HG02973 (cell line): ENCODE measurements around the gene PLEKHA5.
"Not testable (repeated sequence)": the region's sequence is repeated elsewhere in the genome, so short reads cannot be mapped to it uniquely, and the experiment has no call there.

Source experiments
- ATAC-seq: cut with Tn5 transposase; IDR thresholded peaks from one replicate; pipeline ENCODE4 v1.9.1; 2021; ENCODE audit warnings: moderate library complexity; ENCODE audit not compliant: unreplicated experiment

The PLEKHA5 gene

GRCh38 chr12:19402211-19402610 is 272.7 kb downstream of the PLEKHA5 start:
- no peak for ATAC-seq

DNA sequence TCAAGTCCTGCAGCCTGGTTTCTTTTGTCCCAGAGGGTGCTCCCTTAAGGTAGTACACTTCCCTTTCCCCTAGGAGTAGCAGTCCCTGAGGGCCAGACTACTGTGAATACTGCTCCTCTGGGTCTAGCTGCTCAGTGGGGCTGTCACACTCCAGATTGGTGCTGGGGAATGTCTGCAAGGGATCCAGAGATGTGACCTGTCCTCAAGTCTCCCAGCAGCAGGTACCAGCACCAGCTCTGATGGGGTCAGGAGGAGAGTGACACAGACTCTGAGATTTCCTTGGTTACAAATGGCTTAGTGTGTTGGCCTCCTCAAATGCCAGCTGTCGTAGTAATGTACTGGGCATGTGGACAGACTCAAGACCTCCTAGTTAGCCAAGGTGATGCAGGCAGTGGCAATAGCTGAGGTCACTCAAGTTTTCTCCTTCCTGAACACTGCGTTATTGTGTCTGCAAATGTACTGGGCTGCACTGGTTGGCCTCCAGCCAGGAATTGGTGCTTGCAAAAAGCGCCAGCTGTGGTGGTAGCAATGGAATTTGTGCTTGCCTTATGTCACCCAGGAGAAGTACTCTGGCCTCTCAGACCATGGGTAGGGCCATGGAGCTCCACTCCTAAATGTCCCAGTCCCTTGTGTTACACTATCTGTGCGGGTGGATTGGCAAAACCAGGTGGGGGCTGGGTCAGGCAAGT is 273.4 kb downstream of the PLEKHA5 start:
- no peak for ATAC-seq

DNA sequence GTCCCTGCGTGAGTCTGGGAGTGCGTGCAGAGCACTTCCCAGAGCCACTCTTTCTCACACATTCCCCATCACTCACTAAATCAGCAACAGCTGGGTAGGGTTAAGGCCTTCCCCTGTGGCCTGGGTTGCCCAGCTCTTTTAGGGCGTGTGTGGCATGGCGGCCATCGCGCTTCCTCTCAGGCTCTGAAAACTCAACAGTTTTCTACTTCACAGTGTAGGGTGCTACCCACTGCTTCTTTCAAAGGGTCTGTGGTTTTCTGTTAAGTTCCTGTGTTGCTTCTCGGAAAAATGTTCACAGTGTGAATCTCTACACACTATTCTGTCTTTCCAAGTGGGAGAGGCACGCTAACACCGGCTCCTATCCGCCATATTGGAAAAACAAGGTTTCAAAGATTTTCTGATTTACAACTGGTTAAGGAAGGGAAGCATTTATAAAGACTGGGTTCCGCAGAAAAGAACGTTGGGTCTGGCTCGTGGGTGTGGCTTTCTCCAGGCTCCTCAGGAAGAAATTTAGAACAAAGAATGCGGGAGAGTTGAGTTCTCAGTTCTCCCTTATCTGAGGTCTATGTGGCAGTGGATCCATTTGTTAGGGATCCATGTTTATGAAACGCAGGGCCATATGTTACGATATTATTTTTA is 274.8 kb downstream of the PLEKHA5 start:
- ATAC-seq = no peak

GRCh38 chr12:19409376-19409775 is 279.8 kb downstream of the PLEKHA5 start:
- no peak for ATAC-seq

- no peak for ATAC-seq
Observed at GRCh38 chr12:19410211-19410610, 280.7 kb downstream of the PLEKHA5 start.

GRCh38 chr12:19410629-19411185 is 281.2 kb downstream of the PLEKHA5 start:
- ATAC-seq = no peak

DNA sequence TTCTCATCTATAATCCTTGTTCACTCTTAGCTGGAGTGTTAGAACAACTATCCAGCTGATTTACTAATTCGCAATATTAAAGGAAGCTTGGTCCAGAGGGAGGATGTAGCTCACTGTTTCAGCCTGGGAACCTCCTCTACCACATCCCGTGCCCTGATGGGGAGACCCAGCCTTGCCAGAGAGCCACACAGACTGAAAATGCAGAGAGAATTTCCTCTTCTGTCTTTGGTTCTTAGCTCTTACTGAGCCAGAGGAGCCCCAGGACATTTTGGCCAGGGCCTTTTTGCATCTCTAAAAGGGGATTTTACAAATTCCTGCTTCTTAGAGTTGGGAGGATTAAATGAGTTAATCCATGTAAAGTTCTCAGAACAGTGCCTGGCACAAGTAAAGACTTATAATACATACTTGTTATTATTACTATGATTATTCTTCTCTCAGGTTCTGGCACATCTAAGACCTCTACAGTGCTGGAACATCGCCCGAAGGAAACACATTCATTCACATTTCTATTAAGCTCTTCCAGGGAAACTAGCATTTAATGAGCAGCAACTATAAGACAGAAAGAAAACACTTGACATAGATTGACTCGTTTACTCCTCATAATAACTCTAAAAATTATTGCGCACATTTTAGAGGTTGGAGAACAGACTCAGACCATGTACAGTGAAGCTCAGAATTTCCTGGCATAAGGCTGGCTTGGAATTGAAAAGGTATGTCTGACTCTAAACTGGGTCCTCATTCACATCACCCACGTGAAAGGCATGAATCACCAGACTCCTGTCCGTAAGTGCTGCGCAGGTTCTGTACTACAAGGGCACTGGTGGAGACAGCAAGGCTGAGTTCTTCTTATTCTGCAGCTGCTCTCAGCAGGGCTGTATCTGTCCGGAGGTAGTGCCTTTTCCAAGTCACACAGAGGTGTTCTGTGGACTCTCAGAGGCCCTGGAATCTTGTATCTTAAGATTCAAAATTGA is 282.0 kb downstream of the PLEKHA5 start:
- no peak for ATAC-seq

GRCh38 chr12:19412844-19413243 is 283.3 kb downstream of the PLEKHA5 start:
- no peak for ATAC-seq

GRCh38 chr12:19413582-19413981 is 284.0 kb downstream of the PLEKHA5 start:
- ATAC-seq = not testable (repeated sequence)

- ATAC-seq = no peak
Observed at GRCh38 chr12:19415563-19415962, 286.0 kb downstream of the PLEKHA5 start.

- no peak for ATAC-seq
Observed at GRCh38 chr12:19419086-19419485, 289.6 kb downstream of the PLEKHA5 start.

DNA sequence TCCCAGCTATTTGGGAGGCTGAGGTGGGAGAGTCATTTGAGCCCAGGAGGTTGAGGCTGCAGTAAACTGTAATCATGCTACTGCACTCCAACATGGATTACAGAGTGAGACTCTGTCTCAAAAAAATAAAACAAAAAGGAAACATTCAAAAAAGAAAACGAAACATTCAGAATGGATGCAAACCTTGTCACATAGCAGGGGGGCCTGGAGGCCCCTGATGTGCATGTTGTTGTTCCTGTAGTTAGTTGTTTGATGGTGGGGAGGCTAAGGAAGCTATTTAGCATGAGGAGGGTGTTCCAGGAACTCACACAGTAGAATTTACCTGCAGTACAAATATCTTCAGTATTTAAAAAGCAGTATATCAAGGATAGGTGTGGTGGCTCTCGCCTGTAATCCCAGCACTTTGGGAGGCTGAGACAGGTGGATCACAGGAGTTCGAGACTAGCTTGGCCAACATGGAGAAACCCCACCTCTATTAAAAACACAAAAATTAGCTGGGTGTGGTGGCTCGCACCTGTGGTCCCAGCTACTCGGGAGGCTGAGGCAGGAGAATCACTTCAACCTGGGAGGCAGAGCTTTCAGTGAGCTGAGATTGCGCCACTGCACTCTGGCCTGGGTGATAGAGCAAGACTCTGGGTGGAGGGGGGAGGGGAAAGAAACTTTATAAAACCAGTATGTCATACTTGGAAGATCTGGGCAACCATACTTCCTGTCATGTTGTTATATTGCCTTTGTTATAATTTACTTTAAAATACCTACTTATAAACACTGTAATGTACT is 292.2 kb downstream of the PLEKHA5 start:
- ATAC-seq = no peak

GRCh38 chr12:19423166-19423930 is 293.8 kb downstream of the PLEKHA5 start:
- ATAC-seq = no peak
